HL-60 (cell line): Measurements from ENCODE around the gene SFXN4.
"Not testable (repeated sequence)": the region's sequence is repeated elsewhere in the genome, so short reads cannot be mapped to it uniquely, and the experiment has no call there.

Experiments
- DNase-seq, 2 experiments: peaks; one replicate each; pipeline ENCODE4 v3.0.0-alpha.2; 2010 to 2020; ENCODE audit warnings: low read depth in 1 of 2, low spot score in 1 of 2
- H3K27ac ChIP-seq: fragments of 250-450 bp; sonication (Bioruptor Pico); replicated peaks from 2 replicates; pipeline ENCODE4 v1.5.1; 2020; ENCODE audit warnings: mild to moderate bottlenecking, moderate library complexity
- H3K27me3 ChIP-seq: fragments of 250-450 bp; sonication (Bioruptor Pico); 2 replicates; pipeline ENCODE4 v1.5.1; 2021; ENCODE audit warnings: mild to moderate bottlenecking, moderate library complexity; ENCODE audit not compliant: insufficient read depth, poor library complexity, severe bottlenecking
- H3K4me3 ChIP-seq: replicated peaks from 2 replicates; pipeline ENCODE4 v1.5.1; 2011; ENCODE audit warnings: mild to moderate bottlenecking, control low read depth, low read length; ENCODE audit not compliant: insufficient read depth
- GABPA ChIP-seq: IDR thresholded peaks from 2 replicates; pipeline ENCODE4 v1.6.1; 2012; ENCODE audit warnings: low read depth
- POLR2AphosphoS5 ChIP-seq: IDR thresholded peaks from 2 replicates; pipeline ENCODE4 v1.6.1; 2012; ENCODE audit warnings: low read depth
- SPI1 ChIP-seq: IDR thresholded peaks from 2 replicates; pipeline ENCODE4 v1.6.1; 2012; ENCODE audit warnings: low read depth, mild to moderate bottlenecking, borderline replicate concordance
- TF ChIP-seq, protein P1 (sequence below): IDR thresholded peaks from 2 replicates; pipeline ENCODE4 v1.6.1; 2012; ENCODE audit warnings: low read depth; ENCODE audit not compliant: insufficient replicate concordance
- TF ChIP-seq, protein P2 (sequence below): IDR thresholded peaks from one replicate; pipeline ENCODE4 v1.5.1; 2011; ENCODE audit warnings: low read length, control low read depth, inconsistent platforms; ENCODE audit not compliant: insufficient read depth

Gene SFXN4

DNA sequence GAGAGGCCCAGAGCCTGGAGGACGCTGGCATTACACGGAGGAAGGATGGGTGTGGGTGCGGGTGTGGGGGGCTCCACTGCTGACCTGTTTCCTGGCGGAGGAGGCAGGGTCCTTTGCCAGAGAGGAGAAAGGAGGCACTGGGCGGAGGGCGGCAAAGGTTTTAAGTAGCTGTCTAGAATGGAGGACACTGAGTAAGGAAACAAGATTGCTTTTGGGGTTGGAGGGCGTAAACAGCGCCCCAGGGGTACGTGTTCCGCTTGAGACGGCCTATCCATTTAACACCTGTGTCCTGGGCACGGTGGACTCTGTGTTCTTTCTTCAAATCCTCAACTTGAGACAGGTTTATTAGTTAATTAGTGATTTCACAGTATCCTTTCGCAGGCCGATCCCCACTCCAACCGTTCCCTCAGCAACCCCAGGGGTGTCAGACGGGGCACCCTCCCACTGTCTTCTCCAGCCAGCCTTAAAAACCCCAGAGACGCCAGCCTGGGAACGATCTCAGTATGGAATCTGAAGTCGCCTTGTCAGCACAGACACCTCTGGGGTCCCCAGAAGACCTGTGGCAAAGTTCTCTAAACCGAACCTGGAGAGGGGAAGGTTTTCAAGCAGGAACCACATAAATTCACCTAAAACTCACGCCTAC lies 24.8 kb downstream of the SFXN4 start:
- Histone ChIP-seq H3K27ac (no peak overlapping the region), H3K27me3 (no peaks in the 10 kb centered on the region), H3K4me3 (no peak overlapping the region)
- TF ChIP-seq, protein P1, sequence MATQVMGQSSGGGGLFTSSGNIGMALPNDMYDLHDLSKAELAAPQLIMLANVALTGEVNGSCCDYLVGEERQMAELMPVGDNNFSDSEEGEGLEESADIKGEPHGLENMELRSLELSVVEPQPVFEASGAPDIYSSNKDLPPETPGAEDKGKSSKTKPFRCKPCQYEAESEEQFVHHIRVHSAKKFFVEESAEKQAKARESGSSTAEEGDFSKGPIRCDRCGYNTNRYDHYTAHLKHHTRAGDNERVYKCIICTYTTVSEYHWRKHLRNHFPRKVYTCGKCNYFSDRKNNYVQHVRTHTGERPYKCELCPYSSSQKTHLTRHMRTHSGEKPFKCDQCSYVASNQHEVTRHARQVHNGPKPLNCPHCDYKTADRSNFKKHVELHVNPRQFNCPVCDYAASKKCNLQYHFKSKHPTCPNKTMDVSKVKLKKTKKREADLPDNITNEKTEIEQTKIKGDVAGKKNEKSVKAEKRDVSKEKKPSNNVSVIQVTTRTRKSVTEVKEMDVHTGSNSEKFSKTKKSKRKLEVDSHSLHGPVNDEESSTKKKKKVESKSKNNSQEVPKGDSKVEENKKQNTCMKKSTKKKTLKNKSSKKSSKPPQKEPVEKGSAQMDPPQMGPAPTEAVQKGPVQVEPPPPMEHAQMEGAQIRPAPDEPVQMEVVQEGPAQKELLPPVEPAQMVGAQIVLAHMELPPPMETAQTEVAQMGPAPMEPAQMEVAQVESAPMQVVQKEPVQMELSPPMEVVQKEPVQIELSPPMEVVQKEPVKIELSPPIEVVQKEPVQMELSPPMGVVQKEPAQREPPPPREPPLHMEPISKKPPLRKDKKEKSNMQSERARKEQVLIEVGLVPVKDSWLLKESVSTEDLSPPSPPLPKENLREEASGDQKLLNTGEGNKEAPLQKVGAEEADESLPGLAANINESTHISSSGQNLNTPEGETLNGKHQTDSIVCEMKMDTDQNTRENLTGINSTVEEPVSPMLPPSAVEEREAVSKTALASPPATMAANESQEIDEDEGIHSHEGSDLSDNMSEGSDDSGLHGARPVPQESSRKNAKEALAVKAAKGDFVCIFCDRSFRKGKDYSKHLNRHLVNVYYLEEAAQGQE, result no peak
- no peak for TF ChIP-seq POLR2AphosphoS5
- no peak for DNase-seq

DNA sequence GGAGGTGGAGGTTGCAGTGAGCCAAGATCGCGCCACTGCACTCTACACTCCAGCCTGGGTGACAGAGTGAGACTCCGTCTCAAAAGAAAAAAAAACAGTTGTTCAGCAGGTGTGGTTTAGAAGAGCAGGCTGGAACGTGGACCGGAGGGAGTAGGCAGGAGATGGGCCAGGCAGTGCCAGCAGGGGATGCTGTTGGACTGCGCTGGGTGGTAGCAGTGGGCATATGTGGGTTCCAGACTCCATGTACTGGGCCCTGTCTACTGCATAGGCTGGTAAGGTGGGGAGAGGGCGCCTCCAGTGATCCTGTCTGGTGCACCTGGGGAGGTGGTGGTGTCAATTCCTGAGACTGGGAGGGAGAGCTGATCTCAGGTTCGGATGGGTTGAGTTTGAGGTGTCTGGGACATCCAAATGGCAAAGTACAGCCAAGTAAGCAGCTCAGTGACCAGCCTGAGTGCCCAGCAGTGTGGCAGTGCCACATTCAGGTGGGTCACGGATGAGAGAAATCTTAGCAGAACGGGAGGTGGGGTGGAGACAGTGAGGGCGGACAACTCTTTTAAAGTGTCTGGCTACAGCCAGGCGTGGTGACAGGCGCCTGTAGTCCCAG lies 25.9 kb downstream of the SFXN4 start:
- peak overlapping the region; percentile 78 for H3K27ac ChIP-seq
- TF ChIP-seq, protein P1, result no peak
- TF ChIP-seq, protein P2, sequence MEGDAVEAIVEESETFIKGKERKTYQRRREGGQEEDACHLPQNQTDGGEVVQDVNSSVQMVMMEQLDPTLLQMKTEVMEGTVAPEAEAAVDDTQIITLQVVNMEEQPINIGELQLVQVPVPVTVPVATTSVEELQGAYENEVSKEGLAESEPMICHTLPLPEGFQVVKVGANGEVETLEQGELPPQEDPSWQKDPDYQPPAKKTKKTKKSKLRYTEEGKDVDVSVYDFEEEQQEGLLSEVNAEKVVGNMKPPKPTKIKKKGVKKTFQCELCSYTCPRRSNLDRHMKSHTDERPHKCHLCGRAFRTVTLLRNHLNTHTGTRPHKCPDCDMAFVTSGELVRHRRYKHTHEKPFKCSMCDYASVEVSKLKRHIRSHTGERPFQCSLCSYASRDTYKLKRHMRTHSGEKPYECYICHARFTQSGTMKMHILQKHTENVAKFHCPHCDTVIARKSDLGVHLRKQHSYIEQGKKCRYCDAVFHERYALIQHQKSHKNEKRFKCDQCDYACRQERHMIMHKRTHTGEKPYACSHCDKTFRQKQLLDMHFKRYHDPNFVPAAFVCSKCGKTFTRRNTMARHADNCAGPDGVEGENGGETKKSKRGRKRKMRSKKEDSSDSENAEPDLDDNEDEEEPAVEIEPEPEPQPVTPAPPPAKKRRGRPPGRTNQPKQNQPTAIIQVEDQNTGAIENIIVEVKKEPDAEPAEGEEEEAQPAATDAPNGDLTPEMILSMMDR, result peak; percentile 74
- TF ChIP-seq GABPA (no peak), SPI1 (no peak), POLR2AphosphoS5 (0 out of 2 replicates have a peak, but pooled peaks have one; percentile 5)
- DNase-seq, result peak in 1 of 2 experiments; percentile 74
- H3K4me3 ChIP-seq, result no peak overlapping the region
- no peaks in the 10 kb centered on the region for H3K27me3 ChIP-seq

DNA sequence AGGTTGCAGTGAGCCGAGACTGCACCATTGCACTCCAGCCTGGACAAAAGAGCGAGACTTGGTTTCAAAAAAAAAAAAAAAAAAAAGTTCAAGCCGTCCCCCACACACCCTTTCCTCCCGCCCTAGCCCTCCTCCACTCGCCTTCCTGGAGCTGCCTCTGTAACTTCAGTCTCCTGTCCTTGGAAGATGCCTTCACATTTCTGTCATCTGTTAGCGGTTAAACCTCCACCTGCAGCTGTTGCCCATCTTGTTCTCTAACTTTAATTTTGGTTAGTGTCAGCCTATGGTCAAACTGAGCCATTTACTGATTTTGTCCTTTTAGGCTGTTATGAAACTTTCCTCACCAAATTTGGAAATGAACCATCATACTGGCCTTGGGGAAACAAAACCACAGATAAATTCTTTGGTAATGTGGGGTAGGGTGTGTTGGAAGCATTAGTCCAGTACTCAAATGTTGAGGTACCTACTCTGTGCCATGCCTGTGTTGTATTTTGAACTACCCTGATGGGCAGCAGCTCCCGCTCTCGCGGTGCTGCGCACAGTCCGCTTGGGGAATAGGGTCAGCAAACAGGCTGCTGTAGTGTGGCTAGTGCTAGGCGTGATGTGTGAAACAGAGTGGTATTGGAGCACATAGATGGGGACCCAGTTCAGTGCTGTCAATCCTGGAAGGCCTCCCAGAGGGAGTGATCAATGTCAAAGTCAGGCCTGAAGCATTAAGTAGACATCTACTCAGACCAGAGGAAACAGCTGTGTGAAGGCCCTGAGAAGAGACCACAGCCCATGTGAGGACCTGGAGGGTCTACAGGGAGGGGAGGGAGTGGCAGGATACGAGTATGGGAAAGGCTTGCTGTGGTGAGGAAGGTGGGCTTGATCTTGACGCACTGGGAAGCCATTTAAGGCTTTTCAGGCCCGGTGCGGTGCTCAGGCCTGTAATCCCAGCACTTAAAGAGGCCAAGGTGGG lies 26.9 kb downstream of the SFXN4 start:
- Histone ChIP-seq H3K27ac (peak overlapping the region; percentile 78), H3K27me3 (no peaks in the 10 kb centered on the region), H3K4me3 (no peak overlapping the region)
- TF ChIP-seq SPI1, result no peak
- TF ChIP-seq, protein P1, result no peak
- TF ChIP-seq, protein P2, result no peak
- TF ChIP-seq GABPA, result no peak
- TF ChIP-seq POLR2AphosphoS5, result peak; percentile 45
- DNase-seq, result peak in 1 of 2 experiments; percentile 73

DNA sequence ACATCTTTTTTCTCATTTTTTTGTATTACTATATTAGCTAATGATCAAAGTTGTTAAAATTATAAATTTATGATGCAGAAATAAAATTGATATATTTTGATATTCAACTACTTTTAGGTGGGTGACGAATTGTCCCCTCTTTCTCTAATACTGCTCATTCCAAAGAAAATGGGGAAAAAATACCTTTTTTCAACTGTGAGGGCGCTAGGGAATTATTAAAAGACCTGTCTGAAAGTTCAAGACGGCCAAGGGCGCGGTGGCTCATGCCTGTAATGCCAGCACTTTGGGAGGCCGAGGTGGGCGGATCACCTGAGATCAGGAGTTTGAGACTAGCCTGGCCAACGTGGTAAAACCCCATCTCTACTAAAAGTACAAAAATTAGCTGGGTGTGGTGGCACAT lies 27.6 kb downstream of the SFXN4 start:
- peak overlapping the region; percentile 78 for H3K27ac ChIP-seq
- peak in 1 of 2 experiments; percentile 21 for DNase-seq
- not testable (repeated sequence) for H3K27me3 ChIP-seq, H3K4me3 ChIP-seq
